Measurements from ENCODE around the gene ROR1.

The ROR1 gene

GRCh38 chr1:64046891-64047290 is 273.1 kb downstream of the ROR1 start:
- H3K4me1 Mint-ChIP-seq (ENCODE audit: low read depth), result no peaks in the 10 kb centered on the region
- no peaks in the 10 kb centered on the region for H3K27me3 Mint-ChIP-seq (ENCODE audit: low read depth)
- no peaks in the 10 kb centered on the region for H3K9me3 Mint-ChIP-seq
- H3K4me3 Mint-ChIP-seq, result no peak overlapping the region
- no peaks in the 10 kb centered on the region for H3K36me3 Mint-ChIP-seq (ENCODE audit: low read depth)
- H3K27ac Mint-ChIP-seq, result no peak overlapping the region
- no peak for DNase-seq (ENCODE audit: low spot score)

DNA sequence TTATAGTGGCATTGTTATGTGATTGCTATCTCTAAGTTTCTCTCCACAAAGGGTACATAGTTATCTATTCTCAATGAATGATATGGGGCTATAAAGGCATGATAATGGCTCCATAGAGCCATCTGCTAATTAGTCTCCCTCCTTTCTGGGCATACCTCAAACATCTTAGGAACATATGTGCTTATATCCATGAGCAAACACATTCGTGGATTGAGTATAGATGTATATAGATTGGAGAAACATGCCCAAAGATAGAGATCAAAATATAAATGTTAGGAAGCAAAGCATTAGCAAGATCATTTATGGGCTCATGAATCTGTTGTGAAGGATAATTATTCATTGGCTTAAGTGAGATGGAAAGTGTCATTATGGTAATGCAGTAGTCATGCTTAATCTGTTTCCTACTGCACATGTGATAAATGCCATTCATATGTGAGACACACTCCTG is 273.8 kb downstream of the ROR1 start:
- H3K27ac Mint-ChIP-seq, result no peak overlapping the region
- H3K36me3 Mint-ChIP-seq (ENCODE audit: low read depth), result no peaks in the 10 kb centered on the region
- no peak overlapping the region for H3K4me3 Mint-ChIP-seq
- no peaks in the 10 kb centered on the region for H3K9me3 Mint-ChIP-seq
- DNase-seq (ENCODE audit: low spot score), result no peak
- no peaks in the 10 kb centered on the region for H3K4me1 Mint-ChIP-seq (ENCODE audit: low read depth)
- no peaks in the 10 kb centered on the region for H3K27me3 Mint-ChIP-seq (ENCODE audit: low read depth)

DNA sequence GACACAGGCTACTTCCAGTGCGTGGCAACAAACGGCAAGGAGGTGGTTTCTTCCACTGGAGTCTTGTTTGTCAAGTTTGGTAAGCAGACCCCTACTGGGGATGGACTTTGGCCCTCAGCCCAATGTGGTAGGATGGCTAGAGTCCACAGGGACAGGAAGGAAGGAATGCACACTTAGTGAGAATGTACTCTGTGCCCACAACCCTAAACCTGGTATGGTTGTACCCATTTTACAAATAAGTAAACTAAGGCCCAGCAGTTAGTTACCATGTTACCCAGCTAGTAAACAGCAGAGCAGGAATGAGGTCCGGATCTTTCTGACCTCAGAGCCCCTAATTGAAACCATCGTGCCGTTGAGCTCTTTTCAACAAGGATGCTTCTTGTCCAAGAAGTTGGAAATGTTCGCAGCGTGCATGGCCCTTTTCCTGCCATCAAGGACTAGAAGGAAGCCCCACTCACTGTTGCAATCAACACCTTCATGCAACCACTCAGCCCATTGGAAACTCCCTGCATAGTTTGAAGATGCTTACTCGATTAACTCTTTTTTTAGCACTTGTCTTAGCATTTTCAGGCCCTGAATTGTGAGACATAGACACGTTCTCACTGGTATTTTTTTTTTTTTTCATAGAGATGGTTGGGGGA is 276.2 kb downstream of the ROR1 start:
- H3K9me3 Mint-ChIP-seq, result no peaks in the 10 kb centered on the region
- H3K27ac Mint-ChIP-seq, result no peak overlapping the region
- no peak for DNase-seq (ENCODE audit: low spot score)
- H3K4me3 Mint-ChIP-seq, result no peak overlapping the region
- H3K36me3 Mint-ChIP-seq (ENCODE audit: low read depth), result no peaks in the 10 kb centered on the region
- peaks cover 3% of the 10 kb centered on the region for H3K27me3 Mint-ChIP-seq (ENCODE audit: low read depth)
- no peaks in the 10 kb centered on the region for H3K4me1 Mint-ChIP-seq (ENCODE audit: low read depth)

- Mint-ChIP-seq H3K9me3 (no peaks in the 10 kb centered on the region), H3K4me1 (ENCODE audit: low read depth) (no peaks in the 10 kb centered on the region), H3K27ac (no peak overlapping the region), H3K4me3 (no peak overlapping the region), H3K27me3 (ENCODE audit: low read depth) (peaks cover 3% of the 10 kb centered on the region), H3K36me3 (ENCODE audit: low read depth) (no peaks in the 10 kb centered on the region)
- no peak for DNase-seq (ENCODE audit: low spot score)
These were observed 276.8 kb downstream of the ROR1 start for GRCh38 chr1:64050601-64051000.

- no peaks in the 10 kb centered on the region for H3K36me3 Mint-ChIP-seq (ENCODE audit: low read depth)
- no peak overlapping the region for H3K27ac Mint-ChIP-seq
- H3K9me3 Mint-ChIP-seq, result no peaks in the 10 kb centered on the region
- H3K4me3 Mint-ChIP-seq, result no peak overlapping the region
- peaks cover 3% of the 10 kb centered on the region for H3K27me3 Mint-ChIP-seq (ENCODE audit: low read depth)
- DNase-seq (ENCODE audit: low spot score), result no peak
- H3K4me1 Mint-ChIP-seq (ENCODE audit: low read depth), result no peaks in the 10 kb centered on the region
These were observed 278.0 kb downstream of the ROR1 start for GRCh38 chr1:64051796-64052195.

- no peak for DNase-seq (ENCODE audit: low spot score)
- H3K27ac Mint-ChIP-seq, result no peak overlapping the region
- H3K9me3 Mint-ChIP-seq, result no peaks in the 10 kb centered on the region
These were observed 279.0 kb downstream of the ROR1 start for GRCh38 chr1:64052777-64053176.

DNA sequence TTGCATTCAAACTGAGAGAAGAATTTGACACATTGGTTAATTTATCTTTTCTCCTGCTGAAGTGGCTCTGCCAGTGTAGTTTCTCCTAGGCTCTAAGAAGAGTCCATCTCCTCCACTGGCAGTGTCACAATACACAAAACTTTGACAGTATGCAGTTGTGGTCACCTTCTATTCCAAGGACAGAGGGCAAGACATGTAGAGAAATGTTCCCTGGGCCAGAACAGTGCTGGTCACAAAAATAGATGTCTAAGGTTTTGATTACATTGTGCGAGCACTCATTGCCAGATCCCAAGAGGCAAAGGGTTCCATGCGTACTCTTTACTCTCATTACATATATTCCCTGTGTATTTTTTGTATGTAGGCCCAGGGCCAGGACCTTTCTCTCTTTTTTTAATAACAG is 281.5 kb downstream of the ROR1 start:
- H3K4me1 Mint-ChIP-seq (ENCODE audit: low read depth), result no peaks in the 10 kb centered on the region
- DNase-seq (ENCODE audit: low spot score), result no peak
- H3K27me3 Mint-ChIP-seq (ENCODE audit: low read depth), result peaks cover 7% of the 10 kb centered on the region
- H3K27ac Mint-ChIP-seq, result no peak overlapping the region
- no peaks in the 10 kb centered on the region for H3K36me3 Mint-ChIP-seq (ENCODE audit: low read depth)
- H3K9me3 Mint-ChIP-seq, result no peaks in the 10 kb centered on the region
- H3K4me3 Mint-ChIP-seq, result no peak overlapping the region

More at GRCh38 chr1:64052777-64053176, 279.0 kb downstream of the ROR1 start:
- no peaks in the 10 kb centered on the region for H3K36me3 Mint-ChIP-seq (ENCODE audit: low read depth)
- peaks cover 3% of the 10 kb centered on the region for H3K27me3 Mint-ChIP-seq (ENCODE audit: low read depth)
- H3K4me3 Mint-ChIP-seq, result no peak overlapping the region
- H3K4me1 Mint-ChIP-seq (ENCODE audit: low read depth), result no peaks in the 10 kb centered on the region

DNA sequence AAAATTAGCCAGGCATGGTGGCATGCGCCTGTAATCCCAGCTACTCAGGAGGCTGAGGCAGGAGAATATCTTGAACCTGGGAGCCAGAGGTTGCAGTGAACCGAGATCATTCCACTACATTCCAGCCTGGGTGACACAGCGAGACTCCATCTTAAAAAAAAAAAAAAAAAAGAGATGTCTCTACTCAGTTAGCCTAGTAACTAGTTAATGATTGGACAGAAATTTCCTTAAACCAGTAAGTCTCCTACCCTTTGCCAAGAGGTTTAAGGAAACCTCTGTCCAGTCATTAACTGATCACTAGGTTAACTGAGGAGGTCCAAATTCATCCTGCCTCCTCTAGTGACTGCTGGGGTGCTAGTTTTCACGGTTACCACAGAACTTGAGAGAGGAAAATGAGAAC is 285.7 kb downstream of the ROR1 start:
- no peaks in the 10 kb centered on the region for H3K9me3 Mint-ChIP-seq
- no peak for DNase-seq (ENCODE audit: low spot score)
- H3K27me3 Mint-ChIP-seq (ENCODE audit: low read depth), result peaks cover 12% of the 10 kb centered on the region
- H3K36me3 Mint-ChIP-seq (ENCODE audit: low read depth), result no peaks in the 10 kb centered on the region
- peaks cover 11% of the 10 kb centered on the region for H3K4me1 Mint-ChIP-seq (ENCODE audit: low read depth)
- H3K27ac Mint-ChIP-seq, result no peak overlapping the region
- no peak overlapping the region for H3K4me3 Mint-ChIP-seq

- H3K27me3 Mint-ChIP-seq (ENCODE audit: low read depth), result peaks cover 12% of the 10 kb centered on the region
- H3K4me1 Mint-ChIP-seq (ENCODE audit: low read depth), result peaks cover 11% of the 10 kb centered on the region
- no peaks in the 10 kb centered on the region for H3K9me3 Mint-ChIP-seq
- H3K27ac Mint-ChIP-seq, result no peak overlapping the region
- H3K36me3 Mint-ChIP-seq (ENCODE audit: low read depth), result no peaks in the 10 kb centered on the region
- no peak for DNase-seq (ENCODE audit: low spot score)
- no peak overlapping the region for H3K4me3 Mint-ChIP-seq
These were observed 286.9 kb downstream of the ROR1 start for GRCh38 chr1:64060611-64061302.

GRCh38 chr1:64061430-64062104 is 287.8 kb downstream of the ROR1 start:
- H3K27ac Mint-ChIP-seq, result no peak overlapping the region
- no peaks in the 10 kb centered on the region for H3K36me3 Mint-ChIP-seq (ENCODE audit: low read depth)
- peaks cover 11% of the 10 kb centered on the region for H3K4me1 Mint-ChIP-seq (ENCODE audit: low read depth)
- peaks cover 12% of the 10 kb centered on the region for H3K27me3 Mint-ChIP-seq (ENCODE audit: low read depth)
- H3K4me3 Mint-ChIP-seq, result no peak overlapping the region
- DNase-seq (ENCODE audit: low spot score), result no peak
- H3K9me3 Mint-ChIP-seq, result no peaks in the 10 kb centered on the region

DNA sequence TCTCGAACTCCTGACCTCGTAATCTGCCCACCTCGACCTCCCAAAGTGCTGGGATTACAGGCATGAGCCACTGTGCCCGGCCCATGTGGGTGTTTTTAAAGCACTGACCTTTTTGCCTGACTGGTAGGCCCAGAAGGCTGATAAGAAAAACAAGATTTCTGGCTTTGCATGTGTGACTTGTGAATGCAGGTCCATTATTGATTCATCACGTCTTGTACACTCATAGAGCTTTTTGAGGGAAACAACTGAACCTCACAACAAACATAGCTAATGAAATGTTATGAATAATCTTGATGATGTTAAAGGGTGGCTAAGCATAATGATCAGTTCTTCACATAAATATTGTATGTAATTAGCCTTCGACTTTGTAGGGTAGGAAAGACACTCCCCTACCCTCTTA is 288.7 kb downstream of the ROR1 start:
- Mint-ChIP-seq H3K9me3 (no peaks in the 10 kb centered on the region), H3K36me3 (ENCODE audit: low read depth) (no peaks in the 10 kb centered on the region), H3K4me1 (ENCODE audit: low read depth) (peaks cover 11% of the 10 kb centered on the region), H3K27ac (no peak overlapping the region), H3K4me3 (no peak overlapping the region), H3K27me3 (ENCODE audit: low read depth) (peaks cover 12% of the 10 kb centered on the region)
- no peak for DNase-seq (ENCODE audit: low spot score)

GRCh38 chr1:64062941-64063581 is 289.2 kb downstream of the ROR1 start:
- no peak overlapping the region for H3K27ac Mint-ChIP-seq
- DNase-seq (ENCODE audit: low spot score), result no peak
- H3K36me3 Mint-ChIP-seq (ENCODE audit: low read depth), result no peaks in the 10 kb centered on the region
- peaks cover 10% of the 10 kb centered on the region for H3K27me3 Mint-ChIP-seq (ENCODE audit: low read depth)
- peaks cover 11% of the 10 kb centered on the region for H3K4me1 Mint-ChIP-seq (ENCODE audit: low read depth)
- no peaks in the 10 kb centered on the region for H3K9me3 Mint-ChIP-seq
- H3K4me3 Mint-ChIP-seq, result no peak overlapping the region

DNA sequence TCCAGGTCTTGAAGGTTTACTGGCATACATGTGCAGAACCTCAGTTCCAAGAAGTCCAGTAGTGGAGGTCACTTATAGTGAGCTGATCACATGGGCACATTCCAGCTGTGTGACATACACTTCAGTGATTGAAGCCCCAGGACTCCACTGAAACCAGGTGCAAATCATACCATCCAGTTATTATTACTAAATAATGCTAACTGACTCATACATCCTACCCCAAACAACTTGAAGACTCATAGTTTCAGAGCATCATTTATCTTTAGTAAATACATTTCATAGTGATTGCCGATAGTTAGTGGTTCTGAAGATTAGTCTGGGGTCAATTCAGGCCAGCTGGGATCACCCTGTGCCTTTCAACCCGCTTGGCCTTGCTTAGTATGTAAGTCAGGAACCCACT is 291.8 kb downstream of the ROR1 start:
- H3K9me3 Mint-ChIP-seq, result no peaks in the 10 kb centered on the region
- H3K4me1 Mint-ChIP-seq (ENCODE audit: low read depth), result peaks cover 14% of the 10 kb centered on the region
- DNase-seq (ENCODE audit: low spot score), result no peak
- no peak overlapping the region for H3K27ac Mint-ChIP-seq
- H3K27me3 Mint-ChIP-seq (ENCODE audit: low read depth), result peaks cover 10% of the 10 kb centered on the region
- H3K36me3 Mint-ChIP-seq (ENCODE audit: low read depth), result no peaks in the 10 kb centered on the region
- no peak overlapping the region for H3K4me3 Mint-ChIP-seq

All from T-helper 2 cell treated with Interferon-gamma antibody and Interleukin-4, amounts not matched to agents 5 μg/mL and 100 μg/mL, for 36 hours (primary cell).